H1 (cell line): ENCODE results near the gene LIN28B. TPM values are rescaled to one million over a fixed set of nuclear protein-coding genes. Genes with fewer than 3 reads are reported as not detected.
A peak's percentile ranks its signal among the peaks of the same experiment; 100 is the strongest.

Experiments used
- CTCF ChIA-PET: fragments of 300-600 bp; sonication (Branson Sonifier 250); formaldehyde crosslinking; loops from one replicate; lab custom pipeline; 2021; ENCODE audit not compliant: partially characterized antibody; lab: Charles Lee
- POLR2A ChIA-PET: fragments of 300-600 bp; sonication (Branson Sonifier 250); formaldehyde crosslinking; loops from one replicate; lab custom pipeline; 2021; ENCODE audit warnings: inconsistent platforms; ENCODE audit not compliant: partially characterized antibody; lab: Charles Lee
- DNase-seq, 2 experiments: peaks; one replicate each; pipeline versions ENCODE4 v3.0.0 to v3.0.0-alpha.2; 2010 to 2022; ENCODE audit warnings: low spot score in 2 of 2, low read depth in 1 of 2, mixed read lengths in 1 of 2
- FAIRE-seq: peaks from 2 replicates; lab custom pipeline; 2011; peaks lifted over from hg19 to GRCh38; lab: Jason Lieb, UNC
- H2AFZ ChIP-seq: 2 replicates; pipeline ENCODE4 v1.8.1; 2012; ENCODE audit warnings: low read length, inconsistent platforms
- H2AK5ac ChIP-seq: 2 replicates; pipeline ENCODE4 v1.6.1; 2013; ENCODE audit warnings: low read depth, low read length
- H2BK120ac ChIP-seq: replicated peaks from 2 replicates; pipeline ENCODE3; 2013; ENCODE audit warnings: low read depth, low read length, inconsistent platforms
- H2BK12ac ChIP-seq: 2 replicates; pipeline ENCODE4 v1.6.1; 2013; ENCODE audit warnings: low read depth, low read length
- H2BK15ac ChIP-seq: 2 replicates; pipeline ENCODE4 v1.6.1; 2013; ENCODE audit warnings: low read length
- H2BK20ac ChIP-seq: 2 replicates; pipeline ENCODE4 v1.6.1; 2013; ENCODE audit warnings: low read length
- H2BK5ac ChIP-seq: 2 replicates; pipeline ENCODE4 v1.6.1; 2013; ENCODE audit warnings: low read depth, low read length
- H3K14ac ChIP-seq: 2 replicates; pipeline ENCODE4 v1.6.1; 2013; ENCODE audit warnings: inconsistent platforms; ENCODE audit not compliant: insufficient read length
- H3K18ac ChIP-seq: 2 replicates; pipeline ENCODE4 v1.6.1; 2013; ENCODE audit warnings: low read length; ENCODE audit errors: extremely low read depth
- H3K23ac ChIP-seq: 2 replicates; pipeline ENCODE4 v1.6.1; 2013; ENCODE audit warnings: inconsistent platforms; ENCODE audit not compliant: insufficient read length
- H3K23me2 ChIP-seq: 2 replicates; pipeline ENCODE4 v1.6.1; 2013; ENCODE audit warnings: low read depth, low read length
- H3K27ac ChIP-seq: 2 replicates; pipeline ENCODE4 v1.6.1; 2011; ENCODE audit warnings: low read depth, low read length, inconsistent platforms
- H3K27me3 ChIP-seq, 4 experiments: replicated peaks in 1 of 4; 1 replicate in 1 of 4; 2 replicates in 3 of 4; pipeline versions ENCODE4 v1.6.1 to v1.8.1; 2011 to 2013; ENCODE audit warnings: low read length in 3 of 4, mild to moderate bottlenecking in 3 of 4, inconsistent platforms in 2 of 4, mixed read lengths in 2 of 4, moderate library complexity in 1 of 4; ENCODE audit not compliant: control insufficient read depth in 3 of 4, insufficient read depth in 3 of 4; ENCODE audit errors: extremely low read depth in 1 of 4
- H3K36me3 ChIP-seq, 4 experiments: 2 replicates each; pipeline versions ENCODE4 v1.6.1 to v1.8.1; 2011 to 2013; ENCODE audit warnings: mild to moderate bottlenecking in 4 of 4, low read length in 3 of 4, moderate library complexity in 2 of 4, control low read depth in 1 of 4, inconsistent platforms in 1 of 4; ENCODE audit not compliant: insufficient read depth in 4 of 4, control insufficient read depth in 2 of 4
- H3K4ac ChIP-seq: replicated peaks from 2 replicates; pipeline ENCODE3; 2013; ENCODE audit warnings: low read length, low read depth, mixed read lengths, inconsistent platforms; ENCODE audit not compliant: insufficient read length
- H3K4me1 ChIP-seq, 4 experiments: replicated peaks in 1 of 4; 1 replicate in 1 of 4; 2 replicates in 3 of 4; pipeline versions ENCODE4 v1.6.1 to v1.8.1; 2011 to 2013; ENCODE audit warnings: low read length in 3 of 4, inconsistent platforms in 2 of 4, mixed read lengths in 1 of 4; ENCODE audit not compliant: insufficient read depth in 4 of 4, control insufficient read depth in 3 of 4
- H3K4me2 ChIP-seq, 2 experiments: 2 replicates each; pipeline versions ENCODE4 v1.6.1 to v1.8.1; 2011 to 2013; ENCODE audit warnings: low read depth in 2 of 2, low read length in 2 of 2, control low read depth in 1 of 2, inconsistent platforms in 1 of 2, mild to moderate bottlenecking in 1 of 2; ENCODE audit not compliant: insufficient read depth in 1 of 2
- H3K4me3 ChIP-seq, 4 experiments: fragments of 200-600, 300-600 bp in 1 of 4; sonication (generic), shearing (Covaris generic), sonication (Bioruptor Twin) in 1 of 4; 2 replicates each; pipeline versions ENCODE4 v1.5.1 to v1.8.1; 2011 to 2016; ENCODE audit warnings: low read length in 4 of 4, low read depth in 3 of 4, control low read depth in 2 of 4, inconsistent platforms in 2 of 4, mild to moderate bottlenecking in 2 of 4, mixed read lengths in 1 of 4, moderate library complexity in 1 of 4; ENCODE audit not compliant: insufficient read depth in 2 of 4; ENCODE audit errors: extremely low read depth in 1 of 4
- H3K56ac ChIP-seq: replicated peaks from 2 replicates; pipeline ENCODE3; 2013; ENCODE audit warnings: low read depth, mild to moderate bottlenecking, mixed read lengths, low read length, inconsistent platforms; ENCODE audit not compliant: insufficient read length
- H3K79me1 ChIP-seq: 2 replicates; pipeline ENCODE4 v1.6.1; 2013; ENCODE audit warnings: low read depth, low read length, control low read depth
- H3K79me2 ChIP-seq, 2 experiments: 2 replicates each; pipeline versions ENCODE4 v1.6.1 to v1.8.1; 2012 to 2013; ENCODE audit warnings: low read length in 2 of 2, mild to moderate bottlenecking in 2 of 2, inconsistent platforms in 1 of 2; ENCODE audit not compliant: insufficient read depth in 2 of 2, control insufficient read depth in 1 of 2
- H3K9ac ChIP-seq, 4 experiments: replicated peaks in 1 of 4; 1 replicate in 1 of 4; 2 replicates in 3 of 4; pipeline versions ENCODE4 v1.6.1 to v1.8.1; 2011 to 2013; ENCODE audit warnings: low read depth in 3 of 4, low read length in 3 of 4, control low read depth in 2 of 4, mild to moderate bottlenecking in 2 of 4, moderate library complexity in 2 of 4, inconsistent platforms in 1 of 4; ENCODE audit errors: extremely low read depth in 1 of 4
- H3K9me3 ChIP-seq, 2 experiments: 2 replicates each; pipeline versions ENCODE4 v1.6.1 to v1.8.1; 2012 to 2013; ENCODE audit warnings: mild to moderate bottlenecking in 2 of 2, moderate library complexity in 2 of 2, control low read depth in 1 of 2, inconsistent platforms in 1 of 2, low read depth in 1 of 2, low read length in 1 of 2, mixed read lengths in 1 of 2; ENCODE audit not compliant: insufficient read depth in 2 of 2
- H4K20me1 ChIP-seq, 2 experiments: replicated peaks in 1 of 2; 2 replicates each; pipeline versions ENCODE3 to v1.8.1; 2011 to 2013; ENCODE audit warnings: inconsistent platforms in 2 of 2, low read length in 2 of 2, mild to moderate bottlenecking in 1 of 2; ENCODE audit not compliant: insufficient read depth in 2 of 2, control insufficient read depth in 1 of 2
- H4K5ac ChIP-seq: 2 replicates; pipeline ENCODE4 v1.6.1; 2013; ENCODE audit warnings: low read length, low read depth, mixed read lengths, inconsistent platforms; ENCODE audit not compliant: insufficient read length
- H4K8ac ChIP-seq: 2 replicates; pipeline ENCODE4 v1.8.0; 2013; ENCODE audit warnings: mild to moderate bottlenecking, moderate library complexity, low read length, inconsistent platforms; ENCODE audit not compliant: insufficient read depth; ENCODE audit errors: extremely low read depth
- H4K91ac ChIP-seq: replicated peaks from 2 replicates; pipeline ENCODE3; 2013; ENCODE audit warnings: low read length, mixed read lengths, inconsistent platforms; ENCODE audit not compliant: insufficient read length
- EZH2 ChIP-seq: fragments of 200-600 bp; sonication (generic); IDR thresholded peaks from 2 replicates; pipeline ENCODE4 v1.7.1; 2012; ENCODE audit warnings: low read depth, mild to moderate bottlenecking, moderate library complexity, low read length, inconsistent platforms; ENCODE audit not compliant: severe bottlenecking
- SP1 ChIP-seq: IDR thresholded peaks from 2 replicates; pipeline ENCODE4 v1.6.1; 2011; ENCODE audit warnings: low read depth, low read length
- WGBS, 2 experiments: shearing (Covaris generic) in 1 of 2; methylation state at CpG; one replicate each; pipeline versions ENCODE4 v1.1.6 to v1.1.7; 2013 to 2015; ENCODE audit warnings: low lambda C conversion rate in 2 of 2, mixed read lengths in 2 of 2, inconsistent platforms in 1 of 2, low coverage in 1 of 2, missing lambda C conversion rate in 1 of 2; ENCODE audit not compliant: insufficient replicate concordance in 2 of 2, insufficient coverage in 1 of 2, insufficient read length in 1 of 2; ENCODE audit errors: extremely low coverage in 1 of 2, missing lambda C conversion rate in 1 of 2; 5-methylcytosine and 5-hydroxymethylcytosine counted together
- polyA plus RNA-seq, 7 experiments: library from polyadenylated mRNA; depleted of rRNA in 3 of 7; stranded (reverse) in 5 of 7; unstranded in 2 of 7; fragments of >200 nt in 5 of 7; fragments of 200-250 nt in 2 of 7; gene quantifications; 1 replicate in 5 of 7; 2 replicates in 1 of 7; 4 replicates in 1 of 7; pipeline versions ENCODE4 v1.2.1 to v1.2.3, GENCODE V29; 2011 to 2013; ENCODE audit warnings: missing spikeins in 2 of 7, mixed read lengths in 2 of 7
- total RNA-seq: library from RNA; stranded (reverse); fragmentation: NEBNext Ultra II Directional; extraction: Animal tissue kit (Norgen Biotek cat#: 25700); gene quantifications from 2 replicates; pipeline ENCODE4 v1.2.1, GENCODE V29; 2021

Gene LIN28B
- total and polyA plus RNA-seq, 2 of the 8 experiments (the other 6 are each of a cell fraction or from before 2014, with no cell fraction given), result 27.4 to 94.7 TPM

GRCh38 chr6:104949206-104949605, 7.7 kb upstream of the LIN28B start:
- CTCF ChIA-PET, result interaction anchor here (1.0 kb wide), 1 partner anchor 15 kb away, joined by 3 read pairs; no protein-coding TSS in a partner anchor
- 72% methylated on average over 2 of the region's 2 CpGs; no CpG with 5 or more reads in 1 of the 2 experiments for WGBS, 2 experiments
- H3K79me2 ChIP-seq, result peaks cover 0 to 54% of the 10 kb centered on the region in 2 experiments; a peak in 2 of 4 replicates

More at GRCh38 chr6:104949206-104949605, 7.7 kb upstream of the LIN28B start:
- H3K79me1 ChIP-seq, result no peaks in the 10 kb centered on the region
- no peaks in the 10 kb centered on the region for H3K27me3 ChIP-seq
- no peak overlapping the region for H2BK12ac ChIP-seq
- H3K23ac ChIP-seq, result no peak overlapping the region
- no peak overlapping the region for H4K91ac ChIP-seq
- peak overlapping the region; percentile 57 for H4K5ac ChIP-seq
- no peak overlapping the region for H2BK20ac ChIP-seq
- no peak overlapping the region for H3K4ac ChIP-seq
- H3K56ac ChIP-seq, result no peak overlapping the region
- no peak overlapping the region for H2BK120ac ChIP-seq
- no peaks in the 10 kb centered on the region for H3K9me3 ChIP-seq
- no peak overlapping the region for H2BK5ac ChIP-seq
- no peak overlapping the region for H3K9ac ChIP-seq
- TF ChIP-seq SP1 (no peak), EZH2 (no peak)
- H3K27ac ChIP-seq, result no peak overlapping the region
- DNase-seq, result no peak
- peaks cover 5% of the 10 kb centered on the region for H3K23me2 ChIP-seq
- H4K20me1 ChIP-seq, result no peaks in the 10 kb centered on the region
- H2BK15ac ChIP-seq, result no peak overlapping the region
- no peak for FAIRE-seq
- no peaks in the 10 kb centered on the region for H3K36me3 ChIP-seq
- H4K8ac ChIP-seq, result no peak overlapping the region
- no peak overlapping the region for H3K14ac ChIP-seq
- peaks cover 0 to 15% (median 4%) of the 10 kb centered on the region in 4 experiments; a peak in 3 of 7 replicates for H3K4me1 ChIP-seq
- H2AK5ac ChIP-seq, result no peak overlapping the region
- H3K18ac ChIP-seq, result no peak overlapping the region
- no peak overlapping the region for H2AFZ ChIP-seq
- POLR2A ChIA-PET, result interaction anchor here (1.0 to 11.7 kb wide), 3 partner anchors 6 to 17 kb away, joined by 6 to 251 read pairs (median 7); partner anchors contain the start of gene LIN28B
- H3K4me2 ChIP-seq, result no peak overlapping the region
- no peak overlapping the region for H3K4me3 ChIP-seq
